ENCODE data around the gene DAP3. TPM values are rescaled to one million over a fixed set of nuclear protein-coding genes. Genes with fewer than 3 reads are reported as not detected.

The DAP3 gene
- total RNA-seq, 1 experiment from 2014 or later, result 148 TPM

DNA sequence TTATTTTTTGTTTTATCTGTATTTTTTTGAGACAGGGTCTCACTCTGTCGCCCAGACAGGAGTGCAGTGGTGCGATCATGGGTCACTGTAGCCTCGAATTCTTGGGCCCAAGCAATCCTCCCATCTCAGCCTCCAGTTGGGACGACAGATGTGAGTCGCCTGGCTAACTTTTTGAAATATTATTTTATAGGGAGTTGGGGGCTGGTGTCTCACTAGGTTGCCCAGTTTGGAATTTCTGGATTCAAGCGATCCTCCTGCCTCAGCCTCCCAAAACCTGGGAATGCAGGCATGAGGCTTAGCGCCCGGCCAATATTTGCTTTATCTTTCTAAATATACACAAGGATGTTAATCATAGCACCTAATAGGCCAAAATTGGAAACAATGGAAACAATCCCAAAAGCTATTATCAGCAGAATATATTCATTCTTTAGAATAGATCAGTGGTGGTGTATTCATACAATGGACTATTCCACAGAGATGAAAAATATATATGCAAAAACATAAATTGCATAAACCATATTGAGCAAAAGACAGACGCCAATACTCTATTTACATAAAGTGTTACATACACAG lies 55.9 kb downstream of the DAP3 start:
- no peaks in the 10 kb centered on the region for H3K27me3 ChIP-seq (ENCODE audit: insufficient read depth, low read length)
- ATAC-seq, result no peak
- TF ChIP-seq SRF (IDR thresholded peaks at IDR 0.05; ENCODE audit: low read depth), result no peak
- TF ChIP-seq, protein P1, sequence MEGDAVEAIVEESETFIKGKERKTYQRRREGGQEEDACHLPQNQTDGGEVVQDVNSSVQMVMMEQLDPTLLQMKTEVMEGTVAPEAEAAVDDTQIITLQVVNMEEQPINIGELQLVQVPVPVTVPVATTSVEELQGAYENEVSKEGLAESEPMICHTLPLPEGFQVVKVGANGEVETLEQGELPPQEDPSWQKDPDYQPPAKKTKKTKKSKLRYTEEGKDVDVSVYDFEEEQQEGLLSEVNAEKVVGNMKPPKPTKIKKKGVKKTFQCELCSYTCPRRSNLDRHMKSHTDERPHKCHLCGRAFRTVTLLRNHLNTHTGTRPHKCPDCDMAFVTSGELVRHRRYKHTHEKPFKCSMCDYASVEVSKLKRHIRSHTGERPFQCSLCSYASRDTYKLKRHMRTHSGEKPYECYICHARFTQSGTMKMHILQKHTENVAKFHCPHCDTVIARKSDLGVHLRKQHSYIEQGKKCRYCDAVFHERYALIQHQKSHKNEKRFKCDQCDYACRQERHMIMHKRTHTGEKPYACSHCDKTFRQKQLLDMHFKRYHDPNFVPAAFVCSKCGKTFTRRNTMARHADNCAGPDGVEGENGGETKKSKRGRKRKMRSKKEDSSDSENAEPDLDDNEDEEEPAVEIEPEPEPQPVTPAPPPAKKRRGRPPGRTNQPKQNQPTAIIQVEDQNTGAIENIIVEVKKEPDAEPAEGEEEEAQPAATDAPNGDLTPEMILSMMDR (IDR thresholded peaks at IDR 0.05 in 2 of 3, conservative IDR thresholded peaks at IDR 0.05 in 1 of 3; ENCODE audit: borderline replicate concordance in 1 of 3, insufficient read depth in 1 of 3, low read depth in 2 of 3, low read length in 2 of 3), result no peak
- no peak for TF ChIP-seq SIN3A (IDR thresholded peaks at IDR 0.05; ENCODE audit: low read depth)
- no peak for TF ChIP-seq FOSL1 (IDR thresholded peaks at IDR 0.05; ENCODE audit: low read depth)
- no peak for TF ChIP-seq EGR1 (IDR thresholded peaks at IDR 0.05; ENCODE audit: low read depth)
- TF ChIP-seq POLR2AphosphoS5 (IDR thresholded peaks at IDR 0.05; ENCODE audit: low read depth, low read length), result no peak
- TF ChIP-seq SP1 (IDR thresholded peaks at IDR 0.05; ENCODE audit: low read depth), result no peak
- TF ChIP-seq, protein P2, sequence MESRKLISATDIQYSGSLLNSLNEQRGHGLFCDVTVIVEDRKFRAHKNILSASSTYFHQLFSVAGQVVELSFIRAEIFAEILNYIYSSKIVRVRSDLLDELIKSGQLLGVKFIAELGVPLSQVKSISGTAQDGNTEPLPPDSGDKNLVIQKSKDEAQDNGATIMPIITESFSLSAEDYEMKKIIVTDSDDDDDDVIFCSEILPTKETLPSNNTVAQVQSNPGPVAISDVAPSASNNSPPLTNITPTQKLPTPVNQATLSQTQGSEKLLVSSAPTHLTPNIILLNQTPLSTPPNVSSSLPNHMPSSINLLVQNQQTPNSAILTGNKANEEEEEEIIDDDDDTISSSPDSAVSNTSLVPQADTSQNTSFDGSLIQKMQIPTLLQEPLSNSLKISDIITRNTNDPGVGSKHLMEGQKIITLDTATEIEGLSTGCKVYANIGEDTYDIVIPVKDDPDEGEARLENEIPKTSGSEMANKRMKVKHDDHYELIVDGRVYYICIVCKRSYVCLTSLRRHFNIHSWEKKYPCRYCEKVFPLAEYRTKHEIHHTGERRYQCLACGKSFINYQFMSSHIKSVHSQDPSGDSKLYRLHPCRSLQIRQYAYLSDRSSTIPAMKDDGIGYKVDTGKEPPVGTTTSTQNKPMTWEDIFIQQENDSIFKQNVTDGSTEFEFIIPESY (IDR thresholded peaks at IDR 0.05; ENCODE audit: extremely low read depth, insufficient replicate concordance, low read length), result no peak
- no peak for TF ChIP-seq EZH2phosphoT487 (IDR thresholded peaks at IDR 0.05; ENCODE audit: borderline replicate concordance)
- no peak for TF ChIP-seq ZFX (IDR thresholded peaks at IDR 0.05)
- no peaks in the 10 kb centered on the region for H3K79me2 ChIP-seq (ENCODE audit: insufficient read depth, low read length)
- H4K20me1 ChIP-seq (ENCODE audit: insufficient read depth), result no peaks in the 10 kb centered on the region
- peak overlapping the region; percentile 90 for H3K4me2 ChIP-seq (ENCODE audit: low read length)
- ChIA-PET POLR2A (no interaction called here), CTCF (no interaction called here), RAD21 (ENCODE audit: low non-redundant PET in 1 of 2, low total read pairs in 2 of 2, uncharacterized antibody in 2 of 2, unreplicated experiment in 2 of 2) (no interaction called here)
- no peaks in the 10 kb centered on the region; a peak in 1 of 4 replicates for H3K36me3 ChIP-seq (ENCODE audit: control insufficient read depth in 1 of 2, insufficient read depth in 2 of 2, low read length in 2 of 2)
- peak overlapping the region; percentile 85 for H2AFZ ChIP-seq (ENCODE audit: low read depth, low read length, poor library complexity, severe bottlenecking)
- H3K27ac ChIP-seq (ENCODE audit: low read depth, low read length), result peak overlapping the region; percentile 24; the same call in 1 of the 2 replicates
- peak overlapping the region; percentile 71 for H3K9ac ChIP-seq (ENCODE audit: low read length)
- intact Hi-C loops (cut with micrococcal nuclease), result no loop called here
- H3K9me3 ChIP-seq (ENCODE audit: control insufficient read depth in 1 of 2, insufficient read depth in 1 of 2, low read depth in 1 of 2, low read length in 2 of 2), result no peaks in the 10 kb centered on the region
- peak overlapping the region; percentile 66 to 78 for H3K4me3 ChIP-seq (replicated peaks in 1 of 2; ENCODE audit: low read depth in 1 of 2, low read length in 2 of 2)
- no peaks in the 10 kb centered on the region for H3K9me2 ChIP-seq (ENCODE audit: insufficient read depth)
- H3K4me1 ChIP-seq (ENCODE audit: control insufficient read depth in 1 of 2, insufficient read depth in 2 of 2, low read length in 2 of 2), result peaks cover 2 to 7% of the 10 kb centered on the region in 2 experiments; a peak in 3 of 4 replicates
- BruUV-seq (replicated peaks), result TSS peak; percentile 90
- DNase-seq (ENCODE audit: low read depth, low spot score), result no peak

All from HCT116 (cell line).